ENCODE results near the gene POLR1C. TPM values are rescaled to one million over a fixed set of nuclear protein-coding genes. Genes with fewer than 3 reads are reported as not detected.
"Not testable (repeated sequence)": the region's sequence is repeated elsewhere in the genome, so short reads cannot be mapped to it uniquely, and the experiment has no call there.

POLR1C gene
- total RNA-seq, 2 experiments from 2014 or later, result 46.6 to 47.8 TPM

DNA sequence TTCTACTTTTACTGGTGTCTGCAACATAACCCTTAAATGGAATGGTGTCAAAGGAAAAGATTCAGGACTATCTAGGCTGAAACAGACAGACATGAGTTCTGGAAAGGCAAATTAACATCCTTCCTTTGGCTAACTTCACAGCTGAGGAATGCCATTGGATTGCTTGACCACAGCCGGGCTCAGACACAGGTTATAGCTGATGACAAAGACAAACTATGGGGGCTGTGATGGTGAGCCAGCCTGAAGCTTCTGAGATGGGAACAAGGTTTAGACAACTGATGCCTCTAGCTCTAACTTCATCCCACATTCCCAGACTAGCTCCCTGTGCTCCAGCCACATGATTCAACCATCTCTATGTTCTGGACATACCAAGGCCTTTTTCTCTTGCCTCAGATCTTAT is 15.3 kb downstream of the POLR1C start:
- ChIA-PET CTCF (no interaction called here), POLR2A (interaction anchor here (1.3 kb wide), 1 partner anchor 16 kb away, joined by 4 read pairs; the partner anchor contains the start of genes POLR1C and YIPF3)
- Mint-ChIP-seq H3K4me3 (no peak overlapping the region), H3K27ac (no peak overlapping the region), H3K9me3 (no peaks in the 10 kb centered on the region), H3K27me3 (no peaks in the 10 kb centered on the region), H3K4me1 (ENCODE audit: low read depth) (no peaks in the 10 kb centered on the region), H3K36me3 (ENCODE audit: low read depth) (peaks cover 71% of the 10 kb centered on the region)
- ATAC-seq (ENCODE audit: poor library complexity) (no peak), DNase-seq (no peak)
- Histone ChIP-seq H3K36me3 (ENCODE audit: insufficient read depth, low read length) (peaks cover 58% of the 10 kb centered on the region), H3K27me3 (ENCODE audit: control insufficient read depth in 1 of 2, insufficient read depth in 2 of 2, low read length in 2 of 2) (no peaks in the 10 kb centered on the region), H3K27ac (ENCODE audit: low read depth in 1 of 2, low read length in 2 of 2) (no peak overlapping the region), H3K4me1 (ENCODE audit: insufficient read depth, low read length) (no peaks in the 10 kb centered on the region), H3K4me3 (ENCODE audit: low read length) (no peak overlapping the region), H3K9me3 (ENCODE audit: control insufficient read depth in 1 of 2, insufficient read depth in 1 of 2, low read length in 2 of 2) (no peaks in the 10 kb centered on the region)
- TF ChIP-seq, protein P1, sequence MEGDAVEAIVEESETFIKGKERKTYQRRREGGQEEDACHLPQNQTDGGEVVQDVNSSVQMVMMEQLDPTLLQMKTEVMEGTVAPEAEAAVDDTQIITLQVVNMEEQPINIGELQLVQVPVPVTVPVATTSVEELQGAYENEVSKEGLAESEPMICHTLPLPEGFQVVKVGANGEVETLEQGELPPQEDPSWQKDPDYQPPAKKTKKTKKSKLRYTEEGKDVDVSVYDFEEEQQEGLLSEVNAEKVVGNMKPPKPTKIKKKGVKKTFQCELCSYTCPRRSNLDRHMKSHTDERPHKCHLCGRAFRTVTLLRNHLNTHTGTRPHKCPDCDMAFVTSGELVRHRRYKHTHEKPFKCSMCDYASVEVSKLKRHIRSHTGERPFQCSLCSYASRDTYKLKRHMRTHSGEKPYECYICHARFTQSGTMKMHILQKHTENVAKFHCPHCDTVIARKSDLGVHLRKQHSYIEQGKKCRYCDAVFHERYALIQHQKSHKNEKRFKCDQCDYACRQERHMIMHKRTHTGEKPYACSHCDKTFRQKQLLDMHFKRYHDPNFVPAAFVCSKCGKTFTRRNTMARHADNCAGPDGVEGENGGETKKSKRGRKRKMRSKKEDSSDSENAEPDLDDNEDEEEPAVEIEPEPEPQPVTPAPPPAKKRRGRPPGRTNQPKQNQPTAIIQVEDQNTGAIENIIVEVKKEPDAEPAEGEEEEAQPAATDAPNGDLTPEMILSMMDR (IDR thresholded peaks at IDR 0.05), result no peak
- intact Hi-C loops (cut with DNase I, micrococcal nuclease), result no loop called here

DNA sequence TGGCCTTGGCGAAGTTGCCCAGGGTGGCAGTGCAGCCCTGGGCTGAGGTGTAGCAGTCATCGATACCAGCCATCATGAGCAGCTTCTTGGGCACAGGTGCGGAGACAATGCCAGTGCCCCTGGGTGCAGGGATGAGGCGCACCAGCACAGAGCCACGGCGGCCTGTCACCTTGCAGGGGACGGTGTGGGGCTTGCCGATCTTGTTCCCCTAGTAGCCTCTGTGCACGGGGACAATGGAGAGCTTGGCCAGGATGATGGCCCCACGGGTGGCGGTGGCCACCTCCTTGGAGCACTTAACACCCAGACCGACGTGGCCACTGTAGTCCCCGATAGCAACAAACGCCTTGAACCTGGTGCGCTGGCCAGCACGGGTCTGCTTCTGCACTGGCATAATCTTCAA is 22.1 kb downstream of the POLR1C start:
- H3K4me3 Mint-ChIP-seq; H3K27me3 ChIP-seq (ENCODE audit: control insufficient read depth in 1 of 2, insufficient read depth in 2 of 2, low read length in 2 of 2); intact Hi-C loops (cut with DNase I, micrococcal nuclease); POLR2A ChIA-PET; H3K4me1 Mint-ChIP-seq (ENCODE audit: low read depth); H3K27ac ChIP-seq (ENCODE audit: low read depth in 1 of 2, low read length in 2 of 2); ATAC-seq (ENCODE audit: poor library complexity); CTCF ChIA-PET; H3K27me3 Mint-ChIP-seq; DNase-seq; H3K9me3 ChIP-seq (ENCODE audit: control insufficient read depth in 1 of 2, insufficient read depth in 1 of 2, low read length in 2 of 2); H3K4me1 ChIP-seq (ENCODE audit: insufficient read depth, low read length); H3K4me3 ChIP-seq (ENCODE audit: low read length); H3K27ac Mint-ChIP-seq; H3K9me3 Mint-ChIP-seq: not testable (repeated sequence)
- peaks cover 57% of the 10 kb centered on the region for H3K36me3 Mint-ChIP-seq (ENCODE audit: low read depth)
- peaks cover 38% of the 10 kb centered on the region for H3K36me3 ChIP-seq (ENCODE audit: insufficient read depth, low read length)

DNA sequence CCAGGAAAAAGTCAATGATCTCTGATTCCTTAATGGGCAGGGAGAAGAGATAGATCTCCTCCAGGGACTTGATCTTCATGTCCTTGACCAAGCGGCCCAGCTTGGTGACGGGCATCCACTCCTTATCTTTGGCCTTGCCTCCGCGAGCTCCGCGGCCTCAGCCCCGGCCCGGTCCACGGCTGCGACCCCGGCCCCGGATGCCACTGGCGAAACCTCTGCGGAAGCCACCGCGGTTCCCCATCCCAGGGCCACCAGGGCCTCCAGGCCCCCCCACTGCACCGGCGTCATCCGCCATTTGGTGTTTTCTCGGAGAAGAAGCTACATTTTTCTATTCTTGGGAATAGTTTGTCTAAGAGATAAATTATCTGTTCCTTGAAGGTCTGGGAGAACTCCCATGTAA is 22.5 kb downstream of the POLR1C start:
- H3K9me3 Mint-ChIP-seq; H3K27ac Mint-ChIP-seq; CTCF ChIA-PET; H3K4me3 ChIP-seq (ENCODE audit: low read length); POLR2A ChIA-PET; H3K4me1 Mint-ChIP-seq (ENCODE audit: low read depth); H3K27me3 Mint-ChIP-seq; H3K27ac ChIP-seq (ENCODE audit: low read depth in 1 of 2, low read length in 2 of 2); H3K9me3 ChIP-seq (ENCODE audit: control insufficient read depth in 1 of 2, insufficient read depth in 1 of 2, low read length in 2 of 2); H3K27me3 ChIP-seq (ENCODE audit: control insufficient read depth in 1 of 2, insufficient read depth in 2 of 2, low read length in 2 of 2); H3K4me1 ChIP-seq (ENCODE audit: insufficient read depth, low read length); H3K4me3 Mint-ChIP-seq; intact Hi-C loops (cut with DNase I, micrococcal nuclease); ATAC-seq (ENCODE audit: poor library complexity); DNase-seq: not testable (repeated sequence)
- H3K36me3 Mint-ChIP-seq (ENCODE audit: low read depth), result peaks cover 60% of the 10 kb centered on the region
- H3K36me3 ChIP-seq (ENCODE audit: insufficient read depth, low read length), result peaks cover 43% of the 10 kb centered on the region

DNA sequence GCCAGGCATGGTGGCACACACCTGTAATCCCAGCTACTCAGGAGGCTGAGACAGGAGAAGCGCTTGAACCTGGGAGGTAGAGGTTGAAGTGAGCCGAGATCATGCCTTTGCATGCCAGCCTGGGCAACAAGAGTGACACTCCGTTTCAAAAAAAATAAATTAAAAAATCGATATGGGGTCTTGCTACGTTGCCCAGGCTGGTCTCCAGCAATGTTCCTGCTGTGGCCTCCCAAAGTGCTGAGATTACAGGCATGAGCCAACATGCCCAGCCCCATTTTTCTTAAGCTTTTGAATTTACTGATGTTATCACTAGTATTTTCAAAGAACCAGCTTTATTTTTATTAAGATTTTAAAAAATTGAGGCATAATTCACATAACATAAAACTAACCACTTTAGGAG is 23.6 kb downstream of the POLR1C start:
- no peaks in the 10 kb centered on the region for H3K27me3 Mint-ChIP-seq
- TF ChIP-seq, protein P1 (IDR thresholded peaks at IDR 0.05), result no peak
- intact Hi-C loops (cut with DNase I, micrococcal nuclease), result no loop called here
- no peak overlapping the region for H3K27ac Mint-ChIP-seq
- no peaks in the 10 kb centered on the region for H3K4me1 Mint-ChIP-seq (ENCODE audit: low read depth)
- Histone ChIP-seq H3K36me3 (ENCODE audit: insufficient read depth, low read length) (peaks cover 50% of the 10 kb centered on the region), H3K9me3 (ENCODE audit: control insufficient read depth in 1 of 2, insufficient read depth in 1 of 2, low read length in 2 of 2) (no peaks in the 10 kb centered on the region), H3K4me1 (ENCODE audit: insufficient read depth, low read length) (no peaks in the 10 kb centered on the region), H3K4me3 (ENCODE audit: low read length) (no peak overlapping the region), H3K27me3 (ENCODE audit: control insufficient read depth in 1 of 2, insufficient read depth in 2 of 2, low read length in 2 of 2) (no peaks in the 10 kb centered on the region), H3K27ac (ENCODE audit: low read depth in 1 of 2, low read length in 2 of 2) (no peak overlapping the region)
- H3K9me3 Mint-ChIP-seq, result no peaks in the 10 kb centered on the region
- ATAC-seq (ENCODE audit: poor library complexity) (no peak), DNase-seq (no peak)
- POLR2A ChIA-PET, result no interaction called here
- no peak overlapping the region for H3K4me3 Mint-ChIP-seq
- CTCF ChIA-PET, result no interaction called here
- peaks cover 68% of the 10 kb centered on the region for H3K36me3 Mint-ChIP-seq (ENCODE audit: low read depth)
